GM12878 (cell line): ENCODE results near the gene ELMO3. TPM values are rescaled to one million over a fixed set of nuclear protein-coding genes. Genes with fewer than 3 reads are reported as not detected.

Experiments
- BACH1 ChIP-seq: fragments of 450-650 bp; IDR thresholded peaks from 2 replicates; pipeline ENCODE4 v1.6.1; 2017; ENCODE audit warnings: mild to moderate bottlenecking, borderline replicate concordance
- CREB1 ChIP-seq: IDR thresholded peaks from 2 replicates; pipeline ENCODE4 v1.6.1; 2012; ENCODE audit warnings: low read depth, mild to moderate bottlenecking, inconsistent platforms
- DPF2 ChIP-seq: fragments of 450-650 bp; IDR thresholded peaks from 2 replicates; pipeline ENCODE4 v1.6.1; 2017; ENCODE audit warnings: mild to moderate bottlenecking
- EED ChIP-seq: sonication (generic); IDR thresholded peaks from 2 replicates; pipeline ENCODE4 v1.6.1; 2016; ENCODE audit warnings: antibody characterized with exemption, low read depth
- ETV6 ChIP-seq, 2 experiments: fragments of 450-650 bp in 1 of 2; IDR thresholded peaks in 1 of 2; conservative IDR thresholded peaks in 1 of 2; 2 replicates each; pipeline ENCODE4 v1.6.1; 2014; ENCODE audit warnings: antibody characterized with exemption in 1 of 2, borderline replicate concordance in 1 of 2, low read depth in 1 of 2, mild to moderate bottlenecking in 1 of 2, moderate library complexity in 1 of 2
- JUND ChIP-seq: IDR thresholded peaks from 2 replicates; pipeline ENCODE4 v1.6.1; 2012; ENCODE audit warnings: low read depth, mild to moderate bottlenecking, low read length, improper control_type of control experiment, moderate library complexity
- MTA2 ChIP-seq: fragments of 450-650 bp; IDR thresholded peaks from 2 replicates; pipeline ENCODE4 v1.6.1; 2016; ENCODE audit warnings: low read depth, mild to moderate bottlenecking, moderate library complexity
- PAX8 ChIP-seq: fragments of 450-650 bp; IDR thresholded peaks from 2 replicates; pipeline ENCODE4 v1.6.1; 2017; ENCODE audit warnings: mild to moderate bottlenecking, moderate library complexity
- RELA ChIP-seq: fragments of 450-650 bp; IDR thresholded peaks from 2 replicates; pipeline ENCODE4 v1.8.0; 2014; ENCODE audit warnings: borderline replicate concordance; ENCODE audit not compliant: partially characterized antibody
- TAF1 ChIP-seq: IDR thresholded peaks from 2 replicates; pipeline ENCODE4 v1.6.1; 2011; ENCODE audit warnings: mild to moderate bottlenecking, low read depth, low read length, borderline replicate concordance
- TARDBP ChIP-seq: IDR thresholded peaks from 2 replicates; pipeline ENCODE4 v1.6.1; 2016; ENCODE audit warnings: borderline replicate concordance
- TCF3 ChIP-seq: IDR thresholded peaks from 2 replicates; pipeline ENCODE4 v1.6.1; 2012; ENCODE audit warnings: low read depth, mild to moderate bottlenecking, low read length, borderline replicate concordance; ENCODE audit not compliant: insufficient read depth
- YBX1 ChIP-seq: fragments of 450-650 bp; IDR thresholded peaks from 2 replicates; pipeline ENCODE4 v1.6.1; 2016; ENCODE audit warnings: antibody characterized with exemption
- ZBED1 ChIP-seq: IDR thresholded peaks from 2 replicates; pipeline ENCODE4 v1.6.1; 2016; ENCODE audit warnings: borderline replicate concordance
- ZNF207 ChIP-seq: fragments of 450-650 bp; IDR thresholded peaks from 2 replicates; pipeline ENCODE4 v1.6.1; 2014; ENCODE audit warnings: antibody characterized with exemption, mild to moderate bottlenecking, borderline replicate concordance
- polyA plus RNA-seq, 11 experiments: library from polyadenylated mRNA; depleted of rRNA in 4 of 11; unstranded in 6 of 11; stranded (reverse) in 5 of 11; fragments of >200 nt; fragmentation: Nextera tagmentation in 4 of 11; fragmentation: Illumina TruSeq in 1 of 11; extraction: Ambion mirVana in 4 of 11; extraction: Trizol in 1 of 11; gene quantifications; 1 replicate in 1 of 11; 2 replicates in 10 of 11; pipeline versions ENCODE4 v1.2.1 to v1.2.3, GENCODE V29; 2011 to 2016; ENCODE audit warnings: inconsistent platforms in 2 of 11, missing spikeins in 2 of 11, low read depth in 1 of 11
- total RNA-seq, 4 experiments: library from RNA; depleted of rRNA in 3 of 4; stranded (reverse); fragments of >200 nt in 3 of 4; fragmentation: Illumina TruSeq in 1 of 4; extraction: Trizol in 1 of 4; gene quantifications; 2 replicates each; pipeline versions ENCODE4 v1.2.1 to v1.2.3, GENCODE V29; 2013 to 2021
- TF ChIP-seq, protein P1 (sequence below): fragments of 450-650 bp; IDR thresholded peaks from 2 replicates; pipeline ENCODE4 v1.6.1; 2017; ENCODE audit warnings: mild to moderate bottlenecking, moderate library complexity
- TF ChIP-seq, protein P2 (sequence below): fragments of 450-650 bp; conservative IDR thresholded peaks from 2 replicates; pipeline ENCODE4 v1.6.1; 2017; ENCODE audit warnings: mild to moderate bottlenecking, moderate library complexity
- TF ChIP-seq, protein P3 (sequence below): fragments of 450-650 bp; formaldehyde crosslinking; IDR thresholded peaks from 2 replicates; pipeline ENCODE4 v1.4.0; 2022; ENCODE audit warnings: mild to moderate bottlenecking, moderate library complexity
- TF ChIP-seq, protein P4 (sequence below): fragments of 450-650 bp; IDR thresholded peaks from 2 replicates; pipeline ENCODE4 v1.6.1; 2017; ENCODE audit warnings: low read depth, mild to moderate bottlenecking, moderate library complexity

Gene ELMO3
- total and polyA plus RNA-seq, 10 of the 15 experiments (the other 5 are each of a cell fraction or from before 2014, with no cell fraction given), result 0.05 to 4.7 (median 0.96) TPM; not detected in 1

DNA sequence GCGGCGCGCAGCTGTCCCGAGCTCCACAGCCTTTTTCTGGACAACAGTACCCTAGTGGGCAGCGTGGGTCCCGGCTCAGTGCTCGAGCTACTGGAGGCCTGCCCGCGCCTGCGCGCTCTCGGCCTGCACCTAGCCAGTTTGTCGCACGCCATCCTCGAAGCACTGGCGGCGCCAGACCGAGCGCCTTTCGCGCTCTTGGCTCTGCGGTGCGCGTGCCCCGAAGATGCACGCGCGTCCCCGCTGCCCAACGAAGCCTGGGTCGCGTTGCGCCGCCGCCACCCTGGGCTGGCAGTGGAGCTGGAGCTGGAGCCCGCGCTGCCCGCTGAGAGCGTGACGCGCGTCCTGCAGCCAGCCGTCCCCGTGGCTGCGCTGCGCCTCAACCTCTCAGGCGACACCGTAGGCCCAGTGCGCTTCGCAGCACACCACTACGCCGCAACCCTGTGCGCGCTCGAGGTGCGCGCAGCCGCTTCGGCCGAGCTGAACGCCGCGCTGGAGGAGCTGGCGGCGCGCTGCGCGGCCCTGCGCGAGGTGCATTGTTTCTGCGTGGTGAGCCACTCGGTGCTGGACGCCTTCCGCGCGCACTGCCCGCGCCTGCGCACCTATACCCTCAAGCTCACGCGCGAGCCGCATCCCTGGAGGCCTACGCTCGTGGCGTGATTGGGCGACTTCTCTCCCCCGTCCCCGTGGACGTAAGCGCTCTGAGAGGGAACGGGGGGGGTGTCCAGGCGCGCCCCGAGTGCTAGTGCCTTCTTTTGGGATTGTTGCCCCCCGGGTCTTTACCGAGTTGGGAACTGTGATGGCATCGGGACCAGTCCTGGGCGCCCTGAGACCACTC lies 35.5 kb upstream of the ELMO3 start (continued):
- TF ChIP-seq, protein P1, sequence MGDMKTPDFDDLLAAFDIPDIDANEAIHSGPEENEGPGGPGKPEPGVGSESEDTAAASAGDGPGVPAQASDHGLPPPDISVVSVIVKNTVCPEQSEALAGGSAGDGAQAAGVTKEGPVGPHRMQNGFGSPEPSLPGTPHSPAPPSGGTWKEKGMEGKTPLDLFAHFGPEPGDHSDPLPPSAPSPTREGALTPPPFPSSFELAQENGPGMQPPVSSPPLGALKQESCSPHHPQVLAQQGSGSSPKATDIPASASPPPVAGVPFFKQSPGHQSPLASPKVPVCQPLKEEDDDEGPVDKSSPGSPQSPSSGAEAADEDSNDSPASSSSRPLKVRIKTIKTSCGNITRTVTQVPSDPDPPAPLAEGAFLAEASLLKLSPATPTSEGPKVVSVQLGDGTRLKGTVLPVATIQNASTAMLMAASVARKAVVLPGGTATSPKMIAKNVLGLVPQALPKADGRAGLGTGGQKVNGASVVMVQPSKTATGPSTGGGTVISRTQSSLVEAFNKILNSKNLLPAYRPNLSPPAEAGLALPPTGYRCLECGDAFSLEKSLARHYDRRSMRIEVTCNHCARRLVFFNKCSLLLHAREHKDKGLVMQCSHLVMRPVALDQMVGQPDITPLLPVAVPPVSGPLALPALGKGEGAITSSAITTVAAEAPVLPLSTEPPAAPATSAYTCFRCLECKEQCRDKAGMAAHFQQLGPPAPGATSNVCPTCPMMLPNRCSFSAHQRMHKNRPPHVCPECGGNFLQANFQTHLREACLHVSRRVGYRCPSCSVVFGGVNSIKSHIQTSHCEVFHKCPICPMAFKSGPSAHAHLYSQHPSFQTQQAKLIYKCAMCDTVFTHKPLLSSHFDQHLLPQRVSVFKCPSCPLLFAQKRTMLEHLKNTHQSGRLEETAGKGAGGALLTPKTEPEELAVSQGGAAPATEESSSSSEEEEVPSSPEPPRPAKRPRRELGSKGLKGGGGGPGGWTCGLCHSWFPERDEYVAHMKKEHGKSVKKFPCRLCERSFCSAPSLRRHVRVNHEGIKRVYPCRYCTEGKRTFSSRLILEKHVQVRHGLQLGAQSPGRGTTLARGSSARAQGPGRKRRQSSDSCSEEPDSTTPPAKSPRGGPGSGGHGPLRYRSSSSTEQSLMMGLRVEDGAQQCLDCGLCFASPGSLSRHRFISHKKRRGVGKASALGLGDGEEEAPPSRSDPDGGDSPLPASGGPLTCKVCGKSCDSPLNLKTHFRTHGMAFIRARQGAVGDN, result peak; percentile 86
- no peak for TF ChIP-seq TCF3
- TF ChIP-seq JUND, result no peak
- TF ChIP-seq PAX8, result no peak
- no peak for TF ChIP-seq EED
- TF ChIP-seq ETV6 (conservative IDR thresholded peaks at IDR 0.05 in 1 of 2, IDR thresholded peaks at IDR 0.05 in 1 of 2; ENCODE audit: borderline replicate concordance in 1 of 2, low read depth in 1 of 2), result no peak
- no peak for TF ChIP-seq TARDBP
- TF ChIP-seq YBX1, result no peak
- no peak for TF ChIP-seq ZBED1
- peak; percentile 79 for TF ChIP-seq DPF2
- no peak for TF ChIP-seq ZNF207
- no peak for TF ChIP-seq MTA2
- TF ChIP-seq, protein P2, sequence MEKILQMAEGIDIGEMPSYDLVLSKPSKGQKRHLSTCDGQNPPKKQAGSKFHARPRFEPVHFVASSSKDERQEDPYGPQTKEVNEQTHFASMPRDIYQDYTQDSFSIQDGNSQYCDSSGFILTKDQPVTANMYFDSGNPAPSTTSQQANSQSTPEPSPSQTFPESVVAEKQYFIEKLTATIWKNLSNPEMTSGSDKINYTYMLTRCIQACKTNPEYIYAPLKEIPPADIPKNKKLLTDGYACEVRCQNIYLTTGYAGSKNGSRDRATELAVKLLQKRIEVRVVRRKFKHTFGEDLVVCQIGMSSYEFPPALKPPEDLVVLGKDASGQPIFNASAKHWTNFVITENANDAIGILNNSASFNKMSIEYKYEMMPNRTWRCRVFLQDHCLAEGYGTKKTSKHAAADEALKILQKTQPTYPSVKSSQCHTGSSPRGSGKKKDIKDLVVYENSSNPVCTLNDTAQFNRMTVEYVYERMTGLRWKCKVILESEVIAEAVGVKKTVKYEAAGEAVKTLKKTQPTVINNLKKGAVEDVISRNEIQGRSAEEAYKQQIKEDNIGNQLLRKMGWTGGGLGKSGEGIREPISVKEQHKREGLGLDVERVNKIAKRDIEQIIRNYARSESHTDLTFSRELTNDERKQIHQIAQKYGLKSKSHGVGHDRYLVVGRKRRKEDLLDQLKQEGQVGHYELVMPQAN, result peak; percentile 44
- peak; percentile 52 for TF ChIP-seq BACH1
- TF ChIP-seq TAF1, result no peak
- TF ChIP-seq, protein P3, sequence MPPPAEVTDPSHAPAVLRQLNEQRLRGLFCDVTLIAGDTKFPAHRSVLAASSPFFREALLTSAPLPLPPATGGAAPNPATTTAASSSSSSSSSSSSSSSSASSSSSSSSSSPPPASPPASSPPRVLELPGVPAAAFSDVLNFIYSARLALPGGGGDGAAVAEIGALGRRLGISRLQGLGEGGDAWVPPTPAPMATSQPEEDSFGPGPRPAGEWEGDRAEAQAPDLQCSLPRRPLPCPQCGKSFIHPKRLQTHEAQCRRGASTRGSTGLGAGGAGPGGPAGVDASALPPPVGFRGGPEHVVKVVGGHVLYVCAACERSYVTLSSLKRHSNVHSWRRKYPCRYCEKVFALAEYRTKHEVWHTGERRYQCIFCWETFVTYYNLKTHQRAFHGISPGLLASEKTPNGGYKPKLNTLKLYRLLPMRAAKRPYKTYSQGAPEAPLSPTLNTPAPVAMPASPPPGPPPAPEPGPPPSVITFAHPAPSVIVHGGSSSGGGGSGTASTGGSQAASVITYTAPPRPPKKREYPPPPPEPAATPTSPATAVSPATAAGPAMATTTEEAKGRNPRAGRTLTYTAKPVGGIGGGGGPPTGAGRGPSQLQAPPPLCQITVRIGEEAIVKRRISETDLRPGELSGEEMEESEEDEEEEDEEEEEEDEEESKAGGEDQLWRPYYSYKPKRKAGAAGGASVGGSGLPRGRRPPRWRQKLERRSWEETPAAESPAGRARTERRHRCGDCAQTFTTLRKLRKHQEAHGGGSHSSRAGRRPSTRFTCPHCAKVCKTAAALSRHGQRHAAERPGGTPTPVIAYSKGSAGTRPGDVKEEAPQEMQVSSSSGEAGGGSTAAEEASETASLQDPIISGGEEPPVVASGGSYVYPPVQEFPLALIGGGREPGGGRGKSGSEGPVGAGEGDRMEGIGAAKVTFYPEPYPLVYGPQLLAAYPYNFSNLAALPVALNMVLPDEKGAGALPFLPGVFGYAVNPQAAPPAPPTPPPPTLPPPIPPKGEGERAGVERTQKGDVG (CRISPR knock-in tag), result no peak
- no peak for TF ChIP-seq CREB1
- TF ChIP-seq RELA, result no peak
- TF ChIP-seq, protein P4, sequence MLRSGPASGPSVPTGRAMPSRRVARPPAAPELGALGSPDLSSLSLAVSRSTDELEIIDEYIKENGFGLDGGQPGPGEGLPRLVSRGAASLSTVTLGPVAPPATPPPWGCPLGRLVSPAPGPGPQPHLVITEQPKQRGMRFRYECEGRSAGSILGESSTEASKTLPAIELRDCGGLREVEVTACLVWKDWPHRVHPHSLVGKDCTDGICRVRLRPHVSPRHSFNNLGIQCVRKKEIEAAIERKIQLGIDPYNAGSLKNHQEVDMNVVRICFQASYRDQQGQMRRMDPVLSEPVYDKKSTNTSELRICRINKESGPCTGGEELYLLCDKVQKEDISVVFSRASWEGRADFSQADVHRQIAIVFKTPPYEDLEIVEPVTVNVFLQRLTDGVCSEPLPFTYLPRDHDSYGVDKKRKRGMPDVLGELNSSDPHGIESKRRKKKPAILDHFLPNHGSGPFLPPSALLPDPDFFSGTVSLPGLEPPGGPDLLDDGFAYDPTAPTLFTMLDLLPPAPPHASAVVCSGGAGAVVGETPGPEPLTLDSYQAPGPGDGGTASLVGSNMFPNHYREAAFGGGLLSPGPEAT, result no peak
